ENCODE measurements around the gene DOCK1.

Gene DOCK1

GRCh38 chr10:127310923-127311322, 405.7 kb downstream of the DOCK1 start:
- FAIRE-seq, result no peak
- DNase-seq (ENCODE audit: insufficient read length, low spot score), result no peak
- no peak for TF ChIP-seq POLR2A (IDR thresholded peaks at IDR 0.05; ENCODE audit: low read depth, low read length)
- TF ChIP-seq POLR2AphosphoS5 (IDR thresholded peaks at IDR 0.05; ENCODE audit: low read depth, low read length), result no peak
- TF ChIP-seq POU2F2 (IDR thresholded peaks at IDR 0.05; ENCODE audit: low read depth, low read length), result no peak
- TF ChIP-seq PAX5 (IDR thresholded peaks at IDR 0.05; ENCODE audit: insufficient read depth, low read length, severe bottlenecking), result no peak
- no peak for TF ChIP-seq SPI1 (IDR thresholded peaks at IDR 0.05; ENCODE audit: low read depth, low read length)
- TF ChIP-seq TAF1 (IDR thresholded peaks at IDR 0.05; ENCODE audit: low read depth, low read length), result no peak

GRCh38 chr10:127313996-127314700, 408.9 kb downstream of the DOCK1 start:
- FAIRE-seq (no peak), DNase-seq (ENCODE audit: insufficient read length, low spot score) (no peak)
- TF ChIP-seq SPI1 (IDR thresholded peaks at IDR 0.05; ENCODE audit: low read depth, low read length) (no peak), POLR2AphosphoS5 (IDR thresholded peaks at IDR 0.05; ENCODE audit: low read depth, low read length) (no peak), TAF1 (IDR thresholded peaks at IDR 0.05; ENCODE audit: low read depth, low read length) (no peak), PAX5 (IDR thresholded peaks at IDR 0.05; ENCODE audit: insufficient read depth, low read length, severe bottlenecking) (no peak), POU2F2 (IDR thresholded peaks at IDR 0.05; ENCODE audit: low read depth, low read length) (no peak), POLR2A (IDR thresholded peaks at IDR 0.05; ENCODE audit: low read depth, low read length) (no peak)

- FAIRE-seq (no peak), DNase-seq (ENCODE audit: insufficient read length, low spot score) (no peak)
- TF ChIP-seq POLR2A (IDR thresholded peaks at IDR 0.05; ENCODE audit: low read depth, low read length), result no peak
- no peak for TF ChIP-seq POU2F2 (IDR thresholded peaks at IDR 0.05; ENCODE audit: low read depth, low read length)
These were observed 409.6 kb downstream of the DOCK1 start for GRCh38 chr10:127314797-127315196.

GRCh38 chr10:127315888-127316287, 410.7 kb downstream of the DOCK1 start:
- TF ChIP-seq TAF1 (IDR thresholded peaks at IDR 0.05; ENCODE audit: low read depth, low read length), result no peak
- no peak for TF ChIP-seq POLR2AphosphoS5 (IDR thresholded peaks at IDR 0.05; ENCODE audit: low read depth, low read length)
- TF ChIP-seq PAX5 (IDR thresholded peaks at IDR 0.05; ENCODE audit: insufficient read depth, low read length, severe bottlenecking), result no peak
- TF ChIP-seq POU2F2 (IDR thresholded peaks at IDR 0.05; ENCODE audit: low read depth, low read length), result no peak
- no peak for TF ChIP-seq POLR2A (IDR thresholded peaks at IDR 0.05; ENCODE audit: low read depth, low read length)
- TF ChIP-seq SPI1 (IDR thresholded peaks at IDR 0.05; ENCODE audit: low read depth, low read length), result no peak
- DNase-seq (ENCODE audit: insufficient read length, low spot score) (no peak), FAIRE-seq (no peak)

GRCh38 chr10:127318396-127318795, 413.2 kb downstream of the DOCK1 start:
- TF ChIP-seq TAF1 (IDR thresholded peaks at IDR 0.05; ENCODE audit: low read depth, low read length), result no peak
- no peak for TF ChIP-seq SPI1 (IDR thresholded peaks at IDR 0.05; ENCODE audit: low read depth, low read length)
- no peak for TF ChIP-seq POLR2A (IDR thresholded peaks at IDR 0.05; ENCODE audit: low read depth, low read length)
- no peak for TF ChIP-seq PAX5 (IDR thresholded peaks at IDR 0.05; ENCODE audit: insufficient read depth, low read length, severe bottlenecking)
- TF ChIP-seq POLR2AphosphoS5 (IDR thresholded peaks at IDR 0.05; ENCODE audit: low read depth, low read length), result no peak
- no peak for TF ChIP-seq POU2F2 (IDR thresholded peaks at IDR 0.05; ENCODE audit: low read depth, low read length)

GRCh38 chr10:127319271-127319670, 414.0 kb downstream of the DOCK1 start:
- TF ChIP-seq POLR2A (IDR thresholded peaks at IDR 0.05; ENCODE audit: low read depth, low read length) (no peak), POU2F2 (IDR thresholded peaks at IDR 0.05; ENCODE audit: low read depth, low read length) (no peak)
- FAIRE-seq, result no peak
- DNase-seq (ENCODE audit: insufficient read length, low spot score), result no peak

More at GRCh38 chr10:127318396-127318795, 413.2 kb downstream of the DOCK1 start:
- no peak for FAIRE-seq
- DNase-seq (ENCODE audit: insufficient read length, low spot score), result no peak

GRCh38 chr10:127319691-127320090, 414.5 kb downstream of the DOCK1 start:
- TF ChIP-seq POLR2AphosphoS5 (IDR thresholded peaks at IDR 0.05; ENCODE audit: low read depth, low read length) (no peak), TAF1 (IDR thresholded peaks at IDR 0.05; ENCODE audit: low read depth, low read length) (no peak), SPI1 (IDR thresholded peaks at IDR 0.05; ENCODE audit: low read depth, low read length) (no peak), POLR2A (IDR thresholded peaks at IDR 0.05; ENCODE audit: low read depth, low read length) (no peak), PAX5 (IDR thresholded peaks at IDR 0.05; ENCODE audit: insufficient read depth, low read length, severe bottlenecking) (no peak), POU2F2 (IDR thresholded peaks at IDR 0.05; ENCODE audit: low read depth, low read length) (no peak)
- DNase-seq (ENCODE audit: insufficient read length, low spot score) (no peak), FAIRE-seq (no peak)

GRCh38 chr10:127320176-127320575, 414.9 kb downstream of the DOCK1 start:
- TF ChIP-seq TAF1 (IDR thresholded peaks at IDR 0.05; ENCODE audit: low read depth, low read length), result no peak
- FAIRE-seq, result no peak
- no peak for DNase-seq (ENCODE audit: insufficient read length, low spot score)

- TF ChIP-seq PAX5 (IDR thresholded peaks at IDR 0.05; ENCODE audit: insufficient read depth, low read length, severe bottlenecking) (no peak), POU2F2 (IDR thresholded peaks at IDR 0.05; ENCODE audit: low read depth, low read length) (no peak), TAF1 (IDR thresholded peaks at IDR 0.05; ENCODE audit: low read depth, low read length) (no peak), POLR2AphosphoS5 (IDR thresholded peaks at IDR 0.05; ENCODE audit: low read depth, low read length) (no peak), POLR2A (IDR thresholded peaks at IDR 0.05; ENCODE audit: low read depth, low read length) (no peak), SPI1 (IDR thresholded peaks at IDR 0.05; ENCODE audit: low read depth, low read length) (no peak)
- DNase-seq (ENCODE audit: insufficient read length, low spot score) (no peak), FAIRE-seq (no peak)
These were observed 417.1 kb downstream of the DOCK1 start for GRCh38 chr10:127322286-127322685.

GRCh38 chr10:127325506-127325905, 420.3 kb downstream of the DOCK1 start:
- no peak for DNase-seq (ENCODE audit: insufficient read length, low spot score)
- no peak for FAIRE-seq
- TF ChIP-seq TAF1 (IDR thresholded peaks at IDR 0.05; ENCODE audit: low read depth, low read length), result no peak
- TF ChIP-seq PAX5 (IDR thresholded peaks at IDR 0.05; ENCODE audit: insufficient read depth, low read length, severe bottlenecking), result no peak
- TF ChIP-seq POU2F2 (IDR thresholded peaks at IDR 0.05; ENCODE audit: low read depth, low read length), result no peak
- no peak for TF ChIP-seq SPI1 (IDR thresholded peaks at IDR 0.05; ENCODE audit: low read depth, low read length)
- no peak for TF ChIP-seq POLR2A (IDR thresholded peaks at IDR 0.05; ENCODE audit: low read depth, low read length)
- no peak for TF ChIP-seq POLR2AphosphoS5 (IDR thresholded peaks at IDR 0.05; ENCODE audit: low read depth, low read length)

All from GM12891 (cell line).